H1 (cell line): ENCODE results near the gene IL36RN. TPM values are rescaled to one million over a fixed set of nuclear protein-coding genes. Genes with fewer than 3 reads are reported as not detected.

ENCODE experiments used
- CTCF ChIA-PET: fragments of 300-600 bp; sonication (Branson Sonifier 250); formaldehyde crosslinking; loops from one replicate; lab custom pipeline; 2021; ENCODE audit not compliant: partially characterized antibody; lab: Charles Lee
- POLR2A ChIA-PET: fragments of 300-600 bp; sonication (Branson Sonifier 250); formaldehyde crosslinking; loops from one replicate; lab custom pipeline; 2021; ENCODE audit warnings: inconsistent platforms; ENCODE audit not compliant: partially characterized antibody; lab: Charles Lee
- DNase-seq, 2 experiments: peaks; one replicate each; pipeline versions ENCODE4 v3.0.0 to v3.0.0-alpha.2; 2010 to 2022; ENCODE audit warnings: low spot score in 2 of 2, low read depth in 1 of 2, mixed read lengths in 1 of 2
- FAIRE-seq: peaks from 2 replicates; lab custom pipeline; 2011; peaks lifted over from hg19 to GRCh38; lab: Jason Lieb, UNC
- H2AFZ ChIP-seq: 2 replicates; pipeline ENCODE4 v1.8.1; 2012; ENCODE audit warnings: low read length, inconsistent platforms
- H2AK5ac ChIP-seq: 2 replicates; pipeline ENCODE4 v1.6.1; 2013; ENCODE audit warnings: low read depth, low read length
- H2BK120ac ChIP-seq: replicated peaks from 2 replicates; pipeline ENCODE3; 2013; ENCODE audit warnings: low read depth, low read length, inconsistent platforms
- H2BK12ac ChIP-seq: 2 replicates; pipeline ENCODE4 v1.6.1; 2013; ENCODE audit warnings: low read depth, low read length
- H2BK15ac ChIP-seq: 2 replicates; pipeline ENCODE4 v1.6.1; 2013; ENCODE audit warnings: low read length
- H2BK20ac ChIP-seq: 2 replicates; pipeline ENCODE4 v1.6.1; 2013; ENCODE audit warnings: low read length
- H2BK5ac ChIP-seq: 2 replicates; pipeline ENCODE4 v1.6.1; 2013; ENCODE audit warnings: low read depth, low read length
- H3K14ac ChIP-seq: 2 replicates; pipeline ENCODE4 v1.6.1; 2013; ENCODE audit warnings: inconsistent platforms; ENCODE audit not compliant: insufficient read length
- H3K18ac ChIP-seq: 2 replicates; pipeline ENCODE4 v1.6.1; 2013; ENCODE audit warnings: low read length; ENCODE audit errors: extremely low read depth
- H3K23ac ChIP-seq: 2 replicates; pipeline ENCODE4 v1.6.1; 2013; ENCODE audit warnings: inconsistent platforms; ENCODE audit not compliant: insufficient read length
- H3K23me2 ChIP-seq: 2 replicates; pipeline ENCODE4 v1.6.1; 2013; ENCODE audit warnings: low read depth, low read length
- H3K27ac ChIP-seq: 2 replicates; pipeline ENCODE4 v1.6.1; 2011; ENCODE audit warnings: low read depth, low read length, inconsistent platforms
- H3K27me3 ChIP-seq, 4 experiments: replicated peaks in 1 of 4; 1 replicate in 1 of 4; 2 replicates in 3 of 4; pipeline versions ENCODE4 v1.6.1 to v1.8.1; 2011 to 2013; ENCODE audit warnings: low read length in 3 of 4, mild to moderate bottlenecking in 3 of 4, inconsistent platforms in 2 of 4, mixed read lengths in 2 of 4, moderate library complexity in 1 of 4; ENCODE audit not compliant: control insufficient read depth in 3 of 4, insufficient read depth in 3 of 4; ENCODE audit errors: extremely low read depth in 1 of 4
- H3K36me3 ChIP-seq, 4 experiments: 2 replicates each; pipeline versions ENCODE4 v1.6.1 to v1.8.1; 2011 to 2013; ENCODE audit warnings: mild to moderate bottlenecking in 4 of 4, low read length in 3 of 4, moderate library complexity in 2 of 4, control low read depth in 1 of 4, inconsistent platforms in 1 of 4; ENCODE audit not compliant: insufficient read depth in 4 of 4, control insufficient read depth in 2 of 4
- H3K4ac ChIP-seq: replicated peaks from 2 replicates; pipeline ENCODE3; 2013; ENCODE audit warnings: low read length, low read depth, mixed read lengths, inconsistent platforms; ENCODE audit not compliant: insufficient read length
- H3K4me1 ChIP-seq, 4 experiments: replicated peaks in 1 of 4; 1 replicate in 1 of 4; 2 replicates in 3 of 4; pipeline versions ENCODE4 v1.6.1 to v1.8.1; 2011 to 2013; ENCODE audit warnings: low read length in 3 of 4, inconsistent platforms in 2 of 4, mixed read lengths in 1 of 4; ENCODE audit not compliant: insufficient read depth in 4 of 4, control insufficient read depth in 3 of 4
- H3K4me2 ChIP-seq, 2 experiments: 2 replicates each; pipeline versions ENCODE4 v1.6.1 to v1.8.1; 2011 to 2013; ENCODE audit warnings: low read depth in 2 of 2, low read length in 2 of 2, control low read depth in 1 of 2, inconsistent platforms in 1 of 2, mild to moderate bottlenecking in 1 of 2; ENCODE audit not compliant: insufficient read depth in 1 of 2
- H3K4me3 ChIP-seq, 4 experiments: fragments of 200-600, 300-600 bp in 1 of 4; sonication (generic), shearing (Covaris generic), sonication (Bioruptor Twin) in 1 of 4; 2 replicates each; pipeline versions ENCODE4 v1.5.1 to v1.8.1; 2011 to 2016; ENCODE audit warnings: low read length in 4 of 4, low read depth in 3 of 4, control low read depth in 2 of 4, inconsistent platforms in 2 of 4, mild to moderate bottlenecking in 2 of 4, mixed read lengths in 1 of 4, moderate library complexity in 1 of 4; ENCODE audit not compliant: insufficient read depth in 2 of 4; ENCODE audit errors: extremely low read depth in 1 of 4
- H3K56ac ChIP-seq: replicated peaks from 2 replicates; pipeline ENCODE3; 2013; ENCODE audit warnings: low read depth, mild to moderate bottlenecking, mixed read lengths, low read length, inconsistent platforms; ENCODE audit not compliant: insufficient read length
- H3K79me1 ChIP-seq: 2 replicates; pipeline ENCODE4 v1.6.1; 2013; ENCODE audit warnings: low read depth, low read length, control low read depth
- H3K79me2 ChIP-seq, 2 experiments: 2 replicates each; pipeline versions ENCODE4 v1.6.1 to v1.8.1; 2012 to 2013; ENCODE audit warnings: low read length in 2 of 2, mild to moderate bottlenecking in 2 of 2, inconsistent platforms in 1 of 2; ENCODE audit not compliant: insufficient read depth in 2 of 2, control insufficient read depth in 1 of 2
- H3K9ac ChIP-seq, 4 experiments: replicated peaks in 1 of 4; 1 replicate in 1 of 4; 2 replicates in 3 of 4; pipeline versions ENCODE4 v1.6.1 to v1.8.1; 2011 to 2013; ENCODE audit warnings: low read depth in 3 of 4, low read length in 3 of 4, control low read depth in 2 of 4, mild to moderate bottlenecking in 2 of 4, moderate library complexity in 2 of 4, inconsistent platforms in 1 of 4; ENCODE audit errors: extremely low read depth in 1 of 4
- H3K9me3 ChIP-seq, 2 experiments: 2 replicates each; pipeline versions ENCODE4 v1.6.1 to v1.8.1; 2012 to 2013; ENCODE audit warnings: mild to moderate bottlenecking in 2 of 2, moderate library complexity in 2 of 2, control low read depth in 1 of 2, inconsistent platforms in 1 of 2, low read depth in 1 of 2, low read length in 1 of 2, mixed read lengths in 1 of 2; ENCODE audit not compliant: insufficient read depth in 2 of 2
- H4K20me1 ChIP-seq, 2 experiments: replicated peaks in 1 of 2; 2 replicates each; pipeline versions ENCODE3 to v1.8.1; 2011 to 2013; ENCODE audit warnings: inconsistent platforms in 2 of 2, low read length in 2 of 2, mild to moderate bottlenecking in 1 of 2; ENCODE audit not compliant: insufficient read depth in 2 of 2, control insufficient read depth in 1 of 2
- H4K5ac ChIP-seq: 2 replicates; pipeline ENCODE4 v1.6.1; 2013; ENCODE audit warnings: low read length, low read depth, mixed read lengths, inconsistent platforms; ENCODE audit not compliant: insufficient read length
- H4K8ac ChIP-seq: 2 replicates; pipeline ENCODE4 v1.8.0; 2013; ENCODE audit warnings: mild to moderate bottlenecking, moderate library complexity, low read length, inconsistent platforms; ENCODE audit not compliant: insufficient read depth; ENCODE audit errors: extremely low read depth
- H4K91ac ChIP-seq: replicated peaks from 2 replicates; pipeline ENCODE3; 2013; ENCODE audit warnings: low read length, mixed read lengths, inconsistent platforms; ENCODE audit not compliant: insufficient read length
- BCL11A ChIP-seq, 2 experiments: IDR thresholded peaks; one replicate each; pipeline ENCODE4 v1.6.1; 2011; ENCODE audit warnings: low read depth in 2 of 2, low read length in 2 of 2, mild to moderate bottlenecking in 2 of 2
- CHD2 ChIP-seq: IDR thresholded peaks from 2 replicates; pipeline ENCODE4 v1.6.1; 2012; ENCODE audit warnings: low read length, improper control_type of control experiment
- E2F6 ChIP-seq: IDR thresholded peaks from 2 replicates; pipeline ENCODE4 v1.6.1; 2012; ENCODE audit warnings: inconsistent platforms
- GABPA ChIP-seq: IDR thresholded peaks from 2 replicates; pipeline ENCODE4 v1.6.1; 2011; ENCODE audit warnings: mild to moderate bottlenecking, low read length, moderate library complexity, borderline replicate concordance; ENCODE audit not compliant: insufficient read depth
- GTF2F1 ChIP-seq: IDR thresholded peaks from 2 replicates; pipeline ENCODE4 v1.6.1; 2012; ENCODE audit warnings: low read depth, low read length, improper control_type of control experiment, borderline replicate concordance
- KDM4A ChIP-seq: IDR thresholded peaks from one replicate; pipeline ENCODE4 v1.7.1; 2012; ENCODE audit warnings: low read depth, mild to moderate bottlenecking, moderate library complexity, low read length, inconsistent platforms; ENCODE audit not compliant: severe bottlenecking
- KDM5A ChIP-seq: fragments of 200-600 bp; IDR thresholded peaks from 2 replicates; pipeline ENCODE4 v1.7.1; 2012; ENCODE audit warnings: mild to moderate bottlenecking, low read length, inconsistent platforms, mixed read lengths
- RNF2 ChIP-seq: fragments of 200-900, 300-1000 bp; sonication (generic); IDR thresholded peaks from 2 replicates; pipeline ENCODE4 v1.7.1; 2016; ENCODE audit warnings: borderline replicate concordance, low read depth, mild to moderate bottlenecking, antibody characterized with exemption, low read length; ENCODE audit not compliant: poor library complexity, severe bottlenecking; ENCODE audit errors: missing control alignments
- RXRA ChIP-seq: IDR thresholded peaks from 2 replicates; pipeline ENCODE4 v1.6.1; 2011; ENCODE audit warnings: low read depth, mild to moderate bottlenecking, low read length, moderate library complexity; ENCODE audit not compliant: insufficient read depth
- SIRT6 ChIP-seq: IDR thresholded peaks from one replicate; pipeline ENCODE4 v1.7.1; 2012; ENCODE audit warnings: low read length, inconsistent platforms
- SUZ12 ChIP-seq: fragments of 200-600 bp; sonication (generic); IDR thresholded peaks from 2 replicates; pipeline ENCODE4 v1.6.1; 2012; ENCODE audit warnings: mild to moderate bottlenecking, inconsistent platforms, low read length, moderate library complexity, mixed read lengths
- TBP ChIP-seq: IDR thresholded peaks from 2 replicates; pipeline ENCODE4 v1.6.1; 2011; ENCODE audit warnings: low read depth, low read length, improper control_type of control experiment
- WGBS, 2 experiments: shearing (Covaris generic) in 1 of 2; methylation state at CpG; one replicate each; pipeline versions ENCODE4 v1.1.6 to v1.1.7; 2013 to 2015; ENCODE audit warnings: low lambda C conversion rate in 2 of 2, mixed read lengths in 2 of 2, inconsistent platforms in 1 of 2, low coverage in 1 of 2, missing lambda C conversion rate in 1 of 2; ENCODE audit not compliant: insufficient replicate concordance in 2 of 2, insufficient coverage in 1 of 2, insufficient read length in 1 of 2; ENCODE audit errors: extremely low coverage in 1 of 2, missing lambda C conversion rate in 1 of 2; 5-methylcytosine and 5-hydroxymethylcytosine counted together
- polyA plus RNA-seq, 7 experiments: library from polyadenylated mRNA; depleted of rRNA in 3 of 7; stranded (reverse) in 5 of 7; unstranded in 2 of 7; fragments of >200 nt in 5 of 7; fragments of 200-250 nt in 2 of 7; gene quantifications; 1 replicate in 5 of 7; 2 replicates in 1 of 7; 4 replicates in 1 of 7; pipeline versions ENCODE4 v1.2.1 to v1.2.3, GENCODE V29; 2011 to 2013; ENCODE audit warnings: missing spikeins in 2 of 7, mixed read lengths in 2 of 7
- total RNA-seq: library from RNA; stranded (reverse); fragmentation: NEBNext Ultra II Directional; extraction: Animal tissue kit (Norgen Biotek cat#: 25700); gene quantifications from 2 replicates; pipeline ENCODE4 v1.2.1, GENCODE V29; 2021

IL36RN gene
- total and polyA plus RNA-seq, 2 of the 8 experiments (the other 6 are each of a cell fraction or from before 2014, with no cell fraction given) = not detected

GRCh38 chr2:113105047-113105785, 46.2 kb downstream of the IL36RN start:
- DNase-seq = no peak
- Histone ChIP-seq H2BK5ac (no peak overlapping the region), H3K9ac (no peak overlapping the region), H3K79me2 (no peaks in the 10 kb centered on the region), H3K79me1 (no peaks in the 10 kb centered on the region), H3K4me1 (no peaks in the 10 kb centered on the region), H2BK12ac (no peak overlapping the region), H3K23me2 (no peaks in the 10 kb centered on the region), H3K36me3 (no peaks in the 10 kb centered on the region), H4K91ac (no peak overlapping the region), H3K18ac (no peak overlapping the region), H4K5ac (no peak overlapping the region), H3K27ac (no peak overlapping the region), H3K27me3 (no peaks in the 10 kb centered on the region), H3K4ac (no peak overlapping the region), H2BK120ac (no peak overlapping the region), H3K4me3 (no peak overlapping the region), H2AK5ac (no peak overlapping the region), H2BK15ac (no peak overlapping the region), H2AFZ (no peak overlapping the region), H4K20me1 (no peaks in the 10 kb centered on the region), H3K9me3 (no peaks in the 10 kb centered on the region), H2BK20ac (no peak overlapping the region), H3K56ac (no peak overlapping the region), H3K4me2 (no peak overlapping the region), H3K14ac (no peak overlapping the region), H3K23ac (no peak overlapping the region), H4K8ac (no peak overlapping the region)
- 86% methylated on average over 6 of the region's 6 CpGs; no CpG with 5 or more reads in 1 of the 2 experiments for WGBS, 2 experiments
- ChIA-PET POLR2A (no interaction called here), CTCF (interaction anchor here (0.8 to 0.9 kb wide), 2 partner anchors 25 to 33 kb away, joined by 3 to 5 read pairs; no protein-coding TSS in a partner anchor)
- FAIRE-seq = no peak
- TF ChIP-seq KDM4A (no peak), E2F6 (no peak), TBP (no peak), RNF2 (no peak), GTF2F1 (no peak), SUZ12 (no peak), CHD2 (no peak), KDM5A (no peak), SIRT6 (no peak), BCL11A (IDR thresholded peaks at IDR 0.05; ENCODE audit: low read depth in 2 of 2, low read length in 2 of 2) (no peak), GABPA (no peak), RXRA (no peak)
